Fibroblast of lung (primary cell): ENCODE measurements around the gene MEPE.

Source experiments
- EZH2 ChIP-seq: IDR thresholded peaks from 2 replicates; pipeline ENCODE4 v1.5.1; 2012; ENCODE audit warnings: low read length, control low read depth, mild to moderate bottlenecking; ENCODE audit errors: missing control alignments
- TF ChIP-seq, protein P1 (sequence below), 2 donors: IDR thresholded peaks in 1 of 2; conservative IDR thresholded peaks in 1 of 2; 1 replicate in 1 of 2; 2 replicates in 1 of 2; pipeline ENCODE4 v1.5.1; 2011 to 2012; ENCODE audit warnings: low read length in 2 of 2, control low read depth in 1 of 2, inconsistent platforms in 1 of 2, low read depth in 1 of 2, mild to moderate bottlenecking in 1 of 2

- TF ChIP-seq, protein P1, sequence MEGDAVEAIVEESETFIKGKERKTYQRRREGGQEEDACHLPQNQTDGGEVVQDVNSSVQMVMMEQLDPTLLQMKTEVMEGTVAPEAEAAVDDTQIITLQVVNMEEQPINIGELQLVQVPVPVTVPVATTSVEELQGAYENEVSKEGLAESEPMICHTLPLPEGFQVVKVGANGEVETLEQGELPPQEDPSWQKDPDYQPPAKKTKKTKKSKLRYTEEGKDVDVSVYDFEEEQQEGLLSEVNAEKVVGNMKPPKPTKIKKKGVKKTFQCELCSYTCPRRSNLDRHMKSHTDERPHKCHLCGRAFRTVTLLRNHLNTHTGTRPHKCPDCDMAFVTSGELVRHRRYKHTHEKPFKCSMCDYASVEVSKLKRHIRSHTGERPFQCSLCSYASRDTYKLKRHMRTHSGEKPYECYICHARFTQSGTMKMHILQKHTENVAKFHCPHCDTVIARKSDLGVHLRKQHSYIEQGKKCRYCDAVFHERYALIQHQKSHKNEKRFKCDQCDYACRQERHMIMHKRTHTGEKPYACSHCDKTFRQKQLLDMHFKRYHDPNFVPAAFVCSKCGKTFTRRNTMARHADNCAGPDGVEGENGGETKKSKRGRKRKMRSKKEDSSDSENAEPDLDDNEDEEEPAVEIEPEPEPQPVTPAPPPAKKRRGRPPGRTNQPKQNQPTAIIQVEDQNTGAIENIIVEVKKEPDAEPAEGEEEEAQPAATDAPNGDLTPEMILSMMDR (conservative IDR thresholded peaks at IDR 0.05 in 1 of 2, IDR thresholded peaks at IDR 0.05 in 1 of 2; ENCODE audit: low read depth in 1 of 2, low read length in 2 of 2): no peak
- TF ChIP-seq EZH2: no peak
Observed at GRCh38 chr4:87804871-87805270, 27.9 kb upstream of the MEPE start.
